Middle frontal gyrus (tissue), 1 donor: ENCODE data around the gene ACSS3.

Source experiments
- DNase-seq: peaks from one replicate; pipeline ENCODE4 v3.0.0-alpha.2; 2015; ENCODE audit warnings: low spot score; ENCODE audit errors: extremely low spot score

Gene ACSS3

DNA sequence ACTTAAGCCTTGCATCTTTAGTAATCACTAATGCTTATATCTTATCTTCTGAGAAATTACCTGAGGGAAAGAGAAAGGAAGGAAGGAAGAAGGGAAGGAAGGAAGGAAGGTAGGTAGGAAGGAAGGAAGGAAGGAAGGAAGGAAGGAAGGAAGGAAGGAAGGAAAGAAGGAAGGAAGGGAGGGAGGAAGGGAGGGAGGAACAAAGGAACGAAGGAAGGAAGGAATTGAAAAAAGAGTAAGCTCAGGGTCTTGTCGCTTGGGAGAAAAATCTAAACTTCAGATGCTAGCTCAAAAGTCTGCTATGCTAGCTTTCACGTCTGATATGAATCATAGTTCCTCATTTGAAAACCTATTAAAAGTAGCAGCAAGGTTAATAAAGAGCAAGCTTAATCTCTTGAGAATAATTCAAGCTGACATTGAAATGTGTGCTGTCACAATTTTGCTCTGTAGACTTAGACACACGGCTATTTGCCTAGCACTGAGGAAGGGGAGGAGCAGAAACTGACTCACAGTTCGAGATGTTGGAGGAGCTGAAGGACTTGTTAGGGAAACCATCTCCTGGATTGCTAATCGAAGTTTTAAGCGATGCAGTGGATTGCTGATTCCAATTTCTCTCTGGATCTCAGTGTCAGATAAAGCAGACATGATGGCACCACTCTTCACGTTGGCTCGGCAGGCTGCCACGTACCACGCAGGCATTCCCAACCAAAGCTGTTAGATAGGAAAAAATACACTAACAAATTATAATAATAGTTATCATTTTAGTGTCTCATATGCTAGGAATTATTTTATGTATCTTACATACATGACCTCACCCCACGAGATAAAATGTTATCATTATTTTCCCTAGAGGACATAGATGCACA, 216.7 kb downstream of the ACSS3 start:
- no peak for DNase-seq

DNA sequence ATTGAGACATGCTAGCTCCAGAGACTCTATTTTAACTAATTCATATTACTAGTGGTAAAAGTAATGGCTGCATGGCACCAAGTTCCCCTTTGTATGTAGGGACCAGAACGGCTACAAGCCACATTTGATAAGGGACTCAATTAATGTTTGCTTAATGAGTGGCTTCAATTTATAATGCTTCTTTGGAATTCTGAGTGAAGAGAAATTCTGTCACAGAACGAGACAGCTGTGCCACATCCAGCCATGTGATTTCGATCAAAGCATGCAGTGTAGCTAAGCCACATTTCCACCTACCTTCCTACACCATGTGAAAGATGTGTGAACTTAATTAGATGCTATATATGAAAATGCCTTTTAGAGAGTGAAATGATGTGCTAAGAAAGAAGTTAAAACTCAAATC, 217.4 kb downstream of the ACSS3 start:
- DNase-seq, result no peak

DNA sequence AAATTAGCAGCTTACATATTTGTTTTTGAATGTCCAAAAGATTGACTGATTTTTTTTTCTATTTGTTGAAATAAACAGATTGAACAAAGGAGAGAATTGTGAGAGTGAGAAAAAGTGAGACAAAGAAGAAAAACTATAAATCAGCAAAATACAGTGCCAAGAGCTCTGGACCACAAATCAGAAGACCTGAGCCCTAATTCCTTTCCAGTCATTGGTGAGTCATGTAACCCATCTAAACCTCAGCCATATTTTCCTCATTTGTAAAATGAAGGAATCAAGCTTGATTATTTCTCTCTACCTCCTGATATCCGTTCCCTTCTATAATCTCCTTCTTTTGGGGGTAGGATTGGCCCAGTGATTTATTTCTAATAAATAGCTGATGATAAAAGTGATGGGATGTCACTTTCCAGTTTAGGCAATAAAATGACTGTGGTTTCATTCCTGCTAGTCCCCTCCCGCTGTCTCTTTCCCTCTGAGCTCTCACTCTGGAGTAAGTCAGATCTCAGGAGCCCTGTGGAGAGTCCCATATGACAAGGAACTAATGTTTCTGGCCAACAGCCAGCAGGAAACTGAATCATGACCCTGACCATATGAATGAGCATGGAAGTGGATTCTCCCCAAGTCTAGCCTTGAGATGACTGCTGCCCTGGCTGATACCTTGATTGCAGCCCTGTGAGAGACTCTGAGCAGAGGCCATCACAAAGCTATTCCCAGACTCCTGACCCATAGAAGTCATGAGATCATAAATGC, 218.9 kb downstream of the ACSS3 start:
- DNase-seq, result no peak

DNA sequence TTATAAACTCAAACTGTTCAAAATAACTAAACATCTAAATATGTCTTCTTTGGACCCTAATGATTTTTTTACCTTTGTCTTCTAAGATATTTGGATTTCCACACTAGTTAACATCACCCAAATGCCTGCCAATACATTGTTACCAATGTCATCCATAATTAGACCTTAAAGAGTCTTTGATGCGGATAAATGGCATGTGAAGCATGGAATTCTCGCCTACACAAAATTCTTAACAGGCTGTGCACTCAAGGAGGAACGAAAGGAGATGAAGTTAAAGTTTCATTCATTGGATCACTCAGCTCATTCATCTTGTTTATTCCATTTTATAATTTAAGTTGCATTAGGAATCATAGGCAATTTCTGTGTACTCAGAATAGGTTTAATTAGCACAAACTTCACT, 219.7 kb downstream of the ACSS3 start:
- DNase-seq, result no peak

DNA sequence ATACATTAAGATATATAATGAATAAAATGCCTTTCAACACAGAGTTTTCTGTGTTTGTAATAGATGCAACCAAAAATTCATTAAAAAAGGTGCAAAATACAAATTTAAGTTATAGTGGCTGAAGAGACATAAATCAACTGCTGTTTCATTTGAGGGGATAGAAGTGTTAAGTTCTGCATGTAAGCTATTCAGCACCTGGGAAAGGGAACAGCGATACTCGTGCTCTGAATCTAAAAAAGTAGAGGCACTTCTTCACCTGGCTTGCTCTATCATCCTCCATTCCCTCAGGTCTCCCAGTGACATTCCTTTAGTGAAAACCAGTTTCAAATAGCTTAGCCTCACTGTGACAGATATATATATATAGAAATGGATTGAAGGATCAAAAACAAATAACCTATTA, 222.6 kb downstream of the ACSS3 start:
- DNase-seq, result no peak

DNA sequence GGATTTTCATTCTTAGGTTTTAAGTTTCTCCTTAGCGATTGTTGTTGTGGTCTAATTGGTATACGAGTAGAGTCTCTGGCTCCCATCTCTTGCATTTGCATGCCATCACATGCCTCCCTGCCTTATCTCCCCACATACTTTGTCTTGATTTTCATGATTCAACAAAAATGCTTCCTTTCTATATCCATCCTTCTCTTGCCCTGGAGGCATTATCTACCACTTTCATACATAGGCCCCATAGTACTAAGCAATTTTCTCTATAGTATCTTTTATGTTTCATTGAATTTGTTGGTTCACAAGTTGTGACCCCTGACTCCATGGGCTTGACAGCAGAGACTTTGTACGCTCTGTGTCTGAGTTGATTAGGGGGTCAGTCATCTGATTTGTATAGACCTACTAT, 226.1 kb downstream of the ACSS3 start:
- no peak for DNase-seq
